ENCODE data around the gene R3HDM2.

GRCh38 chr12:57248934-57249742 is 181.7 kb downstream of the R3HDM2 start:
- TF ChIP-seq CTCF (IDR thresholded peaks at IDR 0.05 in 8 of 11, conservative IDR thresholded peaks at IDR 0.05 in 3 of 11) (no peak), POLR2AphosphoS5 (IDR thresholded peaks at IDR 0.05) (no peak), POLR2A (IDR thresholded peaks at IDR 0.05) (no peak)
